IPS-18c (cell line): Measurements from ENCODE around the gene FAT4.

Experiments
- H3K4me3 ChIP-seq: 2 replicates; pipeline ENCODE4 v1.7.0; 2013; ENCODE audit warnings: low read depth, mild to moderate bottlenecking, low read length, moderate library complexity; ENCODE audit not compliant: insufficient read depth
- H3K9me3 ChIP-seq: one replicate; pipeline ENCODE4 v1.6.1; 2013; ENCODE audit warnings: mild to moderate bottlenecking, low read length, moderate library complexity; ENCODE audit not compliant: control insufficient read depth, insufficient read depth

Gene FAT4

DNA sequence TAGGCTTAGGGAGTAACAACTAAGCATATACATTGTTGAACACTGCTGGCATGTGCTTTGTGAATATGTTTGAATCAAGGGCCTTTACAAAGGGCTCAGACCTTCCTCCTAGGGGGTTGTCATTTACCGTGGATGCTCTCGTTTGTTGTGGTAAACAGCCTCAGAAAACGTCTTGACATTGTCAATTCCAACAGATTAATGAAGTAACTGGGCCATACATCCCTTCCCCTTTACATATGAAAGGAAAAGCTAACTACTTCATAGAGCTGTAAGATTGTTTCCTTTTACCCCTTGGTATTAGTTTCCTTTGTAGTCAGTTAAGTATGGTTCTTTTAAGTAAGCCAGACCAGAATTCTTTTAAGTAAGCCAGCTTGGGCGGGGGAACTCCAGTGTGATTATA is 42.9 kb downstream of the FAT4 start:
- no peak overlapping the region for H3K4me3 ChIP-seq

DNA sequence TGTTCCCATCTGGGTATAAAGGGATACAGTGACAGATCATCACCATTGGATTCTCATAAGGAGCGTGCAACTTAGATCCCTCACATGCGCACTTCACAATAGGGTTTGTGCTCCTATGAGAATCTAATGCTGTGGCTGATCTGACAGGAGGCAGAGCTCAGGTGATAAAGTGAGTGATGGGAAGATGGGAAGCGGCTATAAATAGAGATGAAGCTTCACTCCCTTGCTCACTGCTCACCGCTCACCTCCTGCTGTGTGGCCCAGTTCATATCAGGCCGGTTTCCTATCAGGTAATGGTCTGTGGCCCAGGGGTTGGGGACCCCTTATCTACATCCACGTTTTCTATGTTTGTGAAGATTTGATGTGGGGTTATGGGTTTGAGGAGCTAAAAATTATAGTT is 43.7 kb downstream of the FAT4 start:
- Histone ChIP-seq H3K4me3 (no peak overlapping the region), H3K9me3 (no peaks in the 10 kb centered on the region)

More for the DNA sequence above, 42.9 kb downstream of the FAT4 start:
- H3K9me3 ChIP-seq = no peaks in the 10 kb centered on the region

GRCh38 chr4:125359363-125359762 is 44.6 kb downstream of the FAT4 start:
- no peaks in the 10 kb centered on the region for H3K9me3 ChIP-seq
- H3K4me3 ChIP-seq = no peak overlapping the region

GRCh38 chr4:125359960-125360634 is 45.3 kb downstream of the FAT4 start:
- Histone ChIP-seq H3K9me3 (no peaks in the 10 kb centered on the region), H3K4me3 (no peak overlapping the region)

DNA sequence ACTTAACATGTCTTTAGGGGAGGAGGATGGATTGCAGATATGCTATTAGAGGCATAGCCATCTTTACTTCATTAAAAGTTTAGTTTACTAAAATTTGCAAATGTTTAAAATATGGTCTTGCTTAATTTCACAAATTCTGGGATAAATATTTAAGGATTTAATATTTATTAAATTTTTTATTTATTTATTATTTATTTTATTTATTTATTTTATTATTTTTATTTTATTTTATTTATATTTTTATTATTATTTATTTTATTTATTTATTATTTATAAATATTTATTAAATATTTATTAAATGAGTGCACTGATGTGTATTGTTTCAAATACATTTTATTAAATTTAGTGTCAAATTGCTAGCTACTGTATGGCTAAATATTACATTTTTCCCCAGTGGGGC is 46.0 kb downstream of the FAT4 start:
- no peaks in the 10 kb centered on the region for H3K9me3 ChIP-seq
- no peak overlapping the region for H3K4me3 ChIP-seq
